Right lobe of liver (tissue), 6 donors: ENCODE measurements around the gene FKBP8. TPM values are rescaled to one million over a fixed set of nuclear protein-coding genes. Genes with fewer than 3 reads are reported as not detected.

ENCODE experiments used
- ATAC-seq, 4 donors: fragments of 200-7000 bp; cut with Tn5 transposase; one replicate each; pipeline ENCODE4 v1.9.1; 2020; ENCODE audit warnings: mild to moderate bottlenecking in 4 of 4, moderate library complexity in 4 of 4
- DNase-seq, 3 donors: peaks; one replicate each; pipeline ENCODE4 v3.0.0-alpha.2; 2020
- H3K27ac ChIP-seq, 3 donors: fragments of 200-600 bp; one replicate each; pipeline ENCODE4 v1.8.0; 2022
- H3K27me3 ChIP-seq, 2 donors: fragments of 200-600 bp; one replicate each; pipeline ENCODE4 v1.8.0; 2022
- H3K36me3 ChIP-seq, 4 donors: fragments of 200-600 bp; sonication (generic) in 1 of 4; one replicate each; pipeline versions ENCODE4 v1.5.1 to v1.8.0; 2017 to 2022; ENCODE audit warnings: control low read depth in 1 of 4
- H3K4me1 ChIP-seq, 4 donors: fragments of 200-600 bp; sonication (generic) in 1 of 4; one replicate each; pipeline versions ENCODE4 v1.5.1 to v1.8.0; 2017 to 2022; ENCODE audit warnings: control low read depth in 1 of 4
- H3K4me3 ChIP-seq, 3 donors: fragments of 200-600 bp; one replicate each; pipeline ENCODE4 v1.8.0; 2022
- H3K9me3 ChIP-seq, 4 donors: fragments of 200-600 bp; sonication (generic) in 1 of 4; one replicate each; pipeline versions ENCODE4 v1.5.1 to v1.8.0; 2017 to 2022; ENCODE audit warnings: control low read depth in 1 of 4
- POLR2A ChIP-seq: fragments of 450-650 bp; IDR thresholded peaks from one replicate; pipeline ENCODE4 v1.6.1; 2017; ENCODE audit warnings: antibody characterized with exemption, mild to moderate bottlenecking
- WGBS: methylation state at CpG from one replicate; pipeline ENCODE4 v1.1.6; 2018; ENCODE audit warnings: low coverage, low lambda C conversion rate; ENCODE audit not compliant: insufficient coverage; ENCODE audit errors: missing lambda C conversion rate; 5-methylcytosine and 5-hydroxymethylcytosine counted together
- intact Hi-C, 2 donors: fragments of 100-400 bp; cut with DNase I; formaldehyde crosslinking; loops; one replicate each; pipeline versions ENCODE4 v1.11.2 to v1.14.1; 2022
- total RNA-seq, 6 experiments: library from RNA; depleted of rRNA in 2 of 6; stranded (reverse); fragments of >200 nt in 2 of 6; fragmentation: NEBNext Ultra II Directional in 3 of 6; extraction: Animal tissue kit (Norgen Biotek cat#: 25700) in 3 of 6; gene quantifications; one replicate each; pipeline versions ENCODE4 v1.1.0 to v1.2.4, GENCODE V29; 2016 to 2023
- TF ChIP-seq, protein P1 (sequence below), 4 donors: fragments of 200-600 bp in 3 of 4; fragments of 450-650 bp in 1 of 4; IDR thresholded peaks; one replicate each; pipeline versions ENCODE4 v1.5.1 to v1.8.0; 2016 to 2022; ENCODE audit warnings: antibody characterized with exemption in 4 of 4, mild to moderate bottlenecking in 2 of 4
- donor health status: DM: no; HTN: yes; CAD: no.
- donor health status: DM: no; HTN: no; CAD: no.
- donor health status: DM: no; HTN: no; CAD: no.
- donor health status: DM: no; HTN: yes; CAD: no.
- donor health status: DM: no; HTN: yes; CAD: no.

FKBP8 gene
- total RNA-seq, 6 experiments from 2014 or later, result 92.7 to 179 (median 118) TPM

DNA sequence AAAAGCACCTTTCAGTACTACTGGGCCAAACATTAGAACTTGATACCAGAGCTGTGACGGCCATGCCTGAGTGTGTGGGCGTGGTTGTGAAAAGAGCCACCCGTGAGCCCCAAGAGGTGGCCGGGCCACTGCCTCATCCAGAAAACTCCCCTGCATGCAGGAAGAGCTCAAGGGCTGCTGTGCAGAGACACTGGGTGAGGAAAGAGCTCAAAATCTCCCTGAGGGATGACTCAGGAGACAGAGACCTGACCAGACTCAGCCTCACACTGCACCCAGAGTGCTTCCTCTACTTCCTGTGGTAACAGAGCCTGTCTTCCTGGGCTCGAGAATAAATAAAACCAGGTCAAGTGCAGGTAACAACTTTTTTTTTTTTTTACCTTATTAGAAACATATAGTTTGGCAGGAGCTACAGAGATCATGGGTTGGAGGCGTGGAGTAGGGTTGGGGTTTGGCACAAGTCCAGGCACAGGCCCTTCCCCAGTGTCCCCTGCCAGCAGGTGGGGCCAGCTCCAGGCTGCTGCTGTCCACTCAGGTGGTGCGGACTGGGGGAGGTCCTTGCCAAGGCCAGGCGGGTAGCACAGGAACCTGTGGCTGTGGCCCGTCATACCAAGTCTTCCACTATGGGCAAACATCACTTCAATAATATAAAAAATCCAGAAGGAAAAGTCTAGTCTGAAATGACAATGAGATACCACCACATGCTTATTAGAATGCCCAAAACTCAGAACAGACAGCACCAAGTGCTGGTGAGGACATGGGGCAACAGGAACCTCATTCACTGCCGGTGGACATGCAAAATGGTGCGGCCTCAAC lies 47.0 kb downstream of the FKBP8 start:
- Histone ChIP-seq H3K27me3 (no peaks in the 10 kb centered on the region), H3K36me3 (no peaks in the 10 kb centered on the region), H3K27ac (peak overlapping the region; percentile 3 to 49 (median 4)), H3K4me1 (peaks cover 0 to 60% (median 31%) of the 10 kb centered on the region in 4 donors), H3K4me3 (no peak overlapping the region), H3K9me3 (no peaks in the 10 kb centered on the region)
- intact Hi-C loops, result no loop called here
- DNase-seq (peak; percentile 76 to 90 (median 87)), ATAC-seq (peak; percentile 48 to 80 (median 70))
- no peak for TF ChIP-seq POLR2A
- TF ChIP-seq, protein P1, sequence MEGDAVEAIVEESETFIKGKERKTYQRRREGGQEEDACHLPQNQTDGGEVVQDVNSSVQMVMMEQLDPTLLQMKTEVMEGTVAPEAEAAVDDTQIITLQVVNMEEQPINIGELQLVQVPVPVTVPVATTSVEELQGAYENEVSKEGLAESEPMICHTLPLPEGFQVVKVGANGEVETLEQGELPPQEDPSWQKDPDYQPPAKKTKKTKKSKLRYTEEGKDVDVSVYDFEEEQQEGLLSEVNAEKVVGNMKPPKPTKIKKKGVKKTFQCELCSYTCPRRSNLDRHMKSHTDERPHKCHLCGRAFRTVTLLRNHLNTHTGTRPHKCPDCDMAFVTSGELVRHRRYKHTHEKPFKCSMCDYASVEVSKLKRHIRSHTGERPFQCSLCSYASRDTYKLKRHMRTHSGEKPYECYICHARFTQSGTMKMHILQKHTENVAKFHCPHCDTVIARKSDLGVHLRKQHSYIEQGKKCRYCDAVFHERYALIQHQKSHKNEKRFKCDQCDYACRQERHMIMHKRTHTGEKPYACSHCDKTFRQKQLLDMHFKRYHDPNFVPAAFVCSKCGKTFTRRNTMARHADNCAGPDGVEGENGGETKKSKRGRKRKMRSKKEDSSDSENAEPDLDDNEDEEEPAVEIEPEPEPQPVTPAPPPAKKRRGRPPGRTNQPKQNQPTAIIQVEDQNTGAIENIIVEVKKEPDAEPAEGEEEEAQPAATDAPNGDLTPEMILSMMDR (IDR thresholded peaks at IDR 0.05), result peak in 2 of 4 donors; percentile 30 to 32
- WGBS, result 29% methylated on average over 3 of the region's 11 CpGs

DNA sequence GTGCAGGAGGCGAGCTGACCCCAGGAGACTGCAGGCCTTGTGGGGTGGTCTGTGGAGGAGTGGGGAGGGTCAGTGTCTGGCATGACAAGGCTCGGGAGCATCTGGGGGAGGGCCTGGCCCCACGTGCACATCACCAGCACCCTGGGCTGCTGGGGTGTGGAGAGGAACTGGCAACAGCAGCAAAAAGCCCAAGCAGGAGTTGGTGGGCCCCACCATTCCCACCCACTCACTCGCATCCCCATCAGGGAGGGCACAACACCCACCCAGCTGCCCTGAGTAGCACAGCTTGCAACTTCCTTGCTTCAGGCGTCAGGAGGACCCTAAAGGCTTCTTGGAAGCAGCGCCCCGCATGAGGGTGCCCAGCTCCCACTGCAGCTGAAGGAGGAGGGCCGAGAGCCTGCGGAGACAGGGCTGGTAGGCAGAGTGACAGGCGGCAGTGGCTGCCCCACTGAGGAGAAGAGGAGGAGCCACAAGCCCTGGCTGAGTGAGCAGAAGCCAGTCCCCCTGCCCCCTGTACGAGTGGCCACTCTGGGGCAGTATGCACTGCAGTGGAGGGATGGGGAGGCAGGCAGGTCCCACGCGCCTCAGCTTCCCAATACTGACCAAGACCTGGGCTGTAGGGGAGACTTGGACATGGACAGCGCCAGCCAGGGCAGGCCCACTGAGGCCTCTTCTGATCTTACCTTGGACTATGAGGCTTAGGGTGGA lies 48.0 kb downstream of the FKBP8 start:
- TF ChIP-seq, protein P1 (IDR thresholded peaks at IDR 0.05), result no peak
- no peak for TF ChIP-seq POLR2A
- no peaks in the 10 kb centered on the region for H3K27me3 ChIP-seq
- H3K4me1 ChIP-seq, result peaks cover 0 to 50% (median 23%) of the 10 kb centered on the region in 4 donors
- no peaks in the 10 kb centered on the region for H3K36me3 ChIP-seq
- intact Hi-C loops, result no loop called here
- DNase-seq (no peak), ATAC-seq (no peak)
- no peaks in the 10 kb centered on the region for H3K9me3 ChIP-seq
- no peak overlapping the region for H3K4me3 ChIP-seq
- peak overlapping the region in 2 of 3 donors; percentile 4 to 49 for H3K27ac ChIP-seq
- 80% methylated on average over 1 of the region's 14 CpGs for WGBS

GRCh38 chr19:18494267-18494607 lies 49.1 kb downstream of the FKBP8 start:
- H3K36me3 ChIP-seq, result no peaks in the 10 kb centered on the region
- DNase-seq (no peak), ATAC-seq (no peak)
- peaks cover 0 to 43% (median 18%) of the 10 kb centered on the region in 4 donors for H3K4me1 ChIP-seq
- 64% methylated on average over 7 of the region's 7 CpGs for WGBS
- H3K4me3 ChIP-seq, result no peak overlapping the region
- TF ChIP-seq, protein P1 (IDR thresholded peaks at IDR 0.05), result no peak
- no peak for TF ChIP-seq POLR2A
- H3K9me3 ChIP-seq, result no peaks in the 10 kb centered on the region
- H3K27me3 ChIP-seq, result no peaks in the 10 kb centered on the region
- intact Hi-C loops, result no loop called here
- no peak overlapping the region for H3K27ac ChIP-seq

DNA sequence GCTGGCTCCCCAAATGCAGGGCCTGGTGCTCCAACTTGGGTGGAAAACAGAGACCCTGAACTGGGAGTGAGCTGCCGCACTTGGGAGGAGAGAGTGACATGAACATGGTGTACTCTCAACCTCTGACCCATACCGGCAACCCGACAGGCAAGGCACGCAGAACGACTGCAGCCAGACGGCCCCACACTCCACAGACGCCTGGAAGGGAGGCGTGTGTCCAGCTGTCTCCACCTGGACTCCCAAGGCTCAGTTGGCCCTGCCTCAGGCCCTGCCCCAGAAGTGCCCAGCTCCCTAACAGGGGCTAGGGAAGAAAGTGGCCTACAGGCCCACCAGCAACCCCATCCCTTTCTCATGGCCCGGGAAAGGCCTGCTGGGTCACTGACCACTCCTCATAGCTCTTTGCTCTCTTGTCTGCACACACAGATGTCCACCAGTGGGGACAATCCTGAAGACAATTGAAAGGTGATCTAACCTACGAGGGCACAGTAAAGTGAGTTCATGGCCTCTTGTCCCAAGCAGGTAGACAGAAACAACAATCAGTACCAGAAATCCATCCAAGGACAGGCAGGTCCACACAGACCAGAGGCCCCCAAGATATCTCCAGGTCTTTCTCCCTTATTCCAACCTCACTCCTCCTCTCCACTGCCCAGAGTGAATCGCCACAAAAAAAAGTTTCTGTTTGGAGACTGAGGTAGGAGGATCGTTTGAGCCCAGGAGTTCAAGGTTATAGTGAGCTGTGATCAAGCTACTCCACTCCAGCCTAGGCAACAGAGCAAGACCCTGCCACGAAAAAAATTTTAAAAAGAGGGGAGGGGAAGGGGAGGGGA lies 49.7 kb downstream of the FKBP8 start:
- DNase-seq (no peak), ATAC-seq (peak in 2 of 4 donors; percentile 2 to 30)
- no peak overlapping the region for H3K4me3 ChIP-seq
- no peaks in the 10 kb centered on the region for H3K36me3 ChIP-seq
- peak overlapping the region in 1 of 3 donors; percentile 49 for H3K27ac ChIP-seq
- intact Hi-C loops, result no loop called here
- H3K9me3 ChIP-seq, result no peaks in the 10 kb centered on the region
- H3K4me1 ChIP-seq, result peaks cover 0 to 43% (median 18%) of the 10 kb centered on the region in 4 donors
- TF ChIP-seq, protein P1 (IDR thresholded peaks at IDR 0.05), result no peak
- TF ChIP-seq POLR2A, result no peak
- no peaks in the 10 kb centered on the region for H3K27me3 ChIP-seq
- 53% methylated on average over 3 of the region's 13 CpGs for WGBS
